NCI-H2171 treated with DMSO at 0.1 percent for 48 hours (cell line): ENCODE measurements around the gene C5orf15.
"Not testable (repeated sequence)": the region's sequence is repeated elsewhere in the genome, so short reads cannot be mapped to it uniquely, and the experiment has no call there.

Experiments used
- DNase-seq: peaks from one replicate; lab custom pipeline; 2025; lab: John Stamatoyannopoulos, UW

C5orf15 gene

DNA sequence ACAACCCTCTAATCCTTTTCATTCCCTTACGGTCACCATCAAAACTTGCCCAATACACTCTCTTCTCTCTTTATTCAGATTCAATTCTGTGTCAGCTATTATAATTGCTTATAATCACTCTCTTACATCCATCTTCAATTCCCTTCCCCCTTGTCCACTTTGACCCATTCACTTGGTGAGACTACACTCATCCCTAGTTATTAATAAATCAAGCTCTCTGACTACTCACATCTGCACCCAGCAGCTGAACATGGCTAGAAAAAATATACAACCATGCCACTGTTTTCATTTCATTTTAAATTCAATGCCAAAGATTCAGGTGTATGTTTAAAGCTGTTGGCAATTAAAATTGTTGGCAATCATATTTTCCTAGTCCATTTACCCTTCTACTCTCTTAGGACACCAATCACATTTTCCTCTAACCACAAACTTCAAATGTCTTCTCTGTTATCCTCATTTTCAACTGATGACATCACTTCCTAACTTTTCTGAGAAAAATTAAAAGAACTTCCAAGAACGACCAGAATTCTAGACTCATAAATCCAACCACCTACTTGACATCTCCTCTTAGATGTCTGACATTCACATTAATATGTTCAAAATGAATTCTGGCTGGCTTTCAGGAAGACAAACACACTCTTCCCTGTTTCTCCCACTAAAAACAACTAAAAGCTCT lies 5.5 kb downstream of the C5orf15 start:
- DNase-seq: no peak

DNA sequence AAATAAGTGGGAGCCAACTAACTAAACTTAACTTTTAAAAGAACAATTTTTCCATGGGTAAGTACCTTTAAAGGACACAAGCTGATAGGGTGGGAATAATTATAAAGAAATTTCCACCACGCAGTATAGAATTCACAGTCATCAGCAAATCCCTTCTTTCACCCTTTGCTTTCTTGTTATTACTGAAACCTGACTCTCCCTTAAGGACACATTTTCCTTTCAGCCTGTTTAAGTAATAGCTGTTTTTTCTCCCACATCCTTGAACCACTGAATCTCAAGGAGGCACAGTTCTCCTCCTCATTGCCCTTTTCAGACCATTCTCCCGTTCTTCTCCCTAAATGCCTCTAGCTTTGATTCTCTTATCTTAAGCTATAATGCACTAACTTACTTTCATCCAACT lies 6.3 kb downstream of the C5orf15 start:
- DNase-seq: no peak

DNA sequence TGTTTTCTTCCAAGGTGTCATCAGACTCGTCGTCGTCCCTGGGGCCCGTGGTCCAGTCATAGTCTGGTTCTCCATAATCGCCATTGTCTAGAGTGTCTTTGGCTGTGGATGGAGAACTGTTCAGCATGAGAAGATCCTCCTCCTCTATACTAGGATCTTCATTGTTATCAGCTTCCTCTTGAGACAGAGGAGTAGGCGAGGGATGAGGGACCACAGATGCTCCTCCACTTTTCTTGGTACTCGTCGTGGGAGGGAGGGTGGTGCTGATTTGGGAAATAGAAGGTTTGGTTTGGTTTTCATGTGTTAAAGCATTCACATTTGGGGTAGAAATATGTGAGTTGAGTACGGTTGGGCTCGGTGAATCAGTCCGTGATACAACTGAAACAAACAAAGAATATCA lies 8.8 kb downstream of the C5orf15 start:
- DNase-seq: no peak

DNA sequence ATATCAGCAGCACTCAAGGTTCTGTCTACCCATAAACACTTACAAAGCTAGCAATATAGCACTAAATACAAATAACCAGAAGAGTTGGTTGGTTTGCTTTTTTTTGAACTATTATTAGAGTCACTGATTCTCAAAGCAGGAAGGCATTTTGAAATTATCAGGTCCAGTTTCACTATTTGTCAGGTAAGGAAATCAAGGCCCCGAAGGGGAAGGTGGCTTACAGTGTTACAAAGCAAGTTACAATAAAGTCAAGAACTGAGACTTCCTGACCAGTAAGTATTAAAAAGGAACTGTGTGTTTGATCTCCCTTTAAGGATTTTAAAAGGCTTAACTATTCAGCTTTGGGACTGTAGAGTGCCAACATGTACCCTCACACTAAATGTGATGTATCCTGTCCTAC lies 10.8 kb downstream of the C5orf15 start:
- no peak for DNase-seq

DNA sequence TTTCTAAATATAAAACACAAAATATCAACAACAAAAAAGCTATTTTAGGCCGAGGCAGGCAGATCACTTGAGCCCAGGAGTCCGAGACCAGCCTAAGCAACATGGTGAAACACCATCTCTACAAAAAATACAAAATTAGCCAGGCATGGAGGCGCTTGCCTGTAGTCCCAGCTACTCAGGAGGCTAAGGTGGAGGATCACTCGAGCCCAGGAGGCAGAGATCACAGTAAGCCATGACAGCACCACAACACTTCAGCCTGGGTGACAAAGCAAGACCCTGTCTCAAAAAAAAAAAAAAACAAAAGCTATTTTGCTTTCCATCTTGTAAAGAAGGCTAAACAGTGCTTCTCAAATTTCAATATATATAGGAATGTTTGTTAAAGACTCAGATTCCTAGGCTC lies 11.3 kb downstream of the C5orf15 start:
- no peak for DNase-seq

DNA sequence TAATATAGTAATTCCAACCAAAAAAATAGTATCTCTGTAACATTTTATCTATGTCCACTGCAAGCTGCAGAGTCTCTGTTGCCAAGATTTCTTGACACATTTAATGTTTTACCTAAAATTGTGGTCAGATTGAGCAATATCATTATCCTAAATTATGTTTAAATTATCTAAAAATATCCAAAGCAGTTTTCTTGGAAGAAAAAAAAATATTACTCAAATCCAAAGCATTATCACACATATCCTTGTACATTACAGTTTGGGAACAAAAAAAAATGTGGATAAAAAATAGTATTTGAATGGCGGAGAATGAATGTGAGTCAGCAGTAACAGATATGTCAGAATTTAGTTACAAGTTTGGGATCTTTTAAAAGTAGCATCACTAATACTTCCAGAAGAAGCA lies 12.2 kb downstream of the C5orf15 start:
- not testable (repeated sequence) for DNase-seq

DNA sequence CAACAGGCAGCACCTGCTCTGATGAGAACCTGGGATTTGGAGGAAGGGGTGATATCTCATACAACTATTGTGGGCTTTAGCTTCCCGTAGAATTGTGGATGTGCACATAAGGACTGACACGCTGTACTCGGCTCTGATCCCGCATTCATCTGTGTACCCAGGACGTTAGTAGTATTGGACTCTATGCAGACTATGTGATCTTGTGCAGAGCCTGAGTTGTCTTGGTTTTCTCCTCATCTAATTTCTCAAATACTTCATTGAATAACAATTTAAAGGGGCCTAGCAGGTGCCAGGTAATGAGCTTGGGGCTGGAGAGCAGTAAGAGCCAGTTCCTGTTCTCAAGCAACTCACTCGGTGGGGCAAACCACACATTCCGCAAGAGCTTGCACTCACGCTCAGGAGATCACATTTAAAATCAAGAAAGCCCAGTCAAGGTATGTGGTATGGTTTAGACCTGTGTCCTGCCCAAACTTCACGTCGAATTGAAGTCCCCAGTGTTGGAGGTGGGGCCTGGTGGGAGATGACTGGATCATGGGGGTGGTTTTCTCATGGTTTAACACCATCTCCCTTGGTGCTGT lies 14.8 kb downstream of the C5orf15 start:
- DNase-seq: no peak

DNA sequence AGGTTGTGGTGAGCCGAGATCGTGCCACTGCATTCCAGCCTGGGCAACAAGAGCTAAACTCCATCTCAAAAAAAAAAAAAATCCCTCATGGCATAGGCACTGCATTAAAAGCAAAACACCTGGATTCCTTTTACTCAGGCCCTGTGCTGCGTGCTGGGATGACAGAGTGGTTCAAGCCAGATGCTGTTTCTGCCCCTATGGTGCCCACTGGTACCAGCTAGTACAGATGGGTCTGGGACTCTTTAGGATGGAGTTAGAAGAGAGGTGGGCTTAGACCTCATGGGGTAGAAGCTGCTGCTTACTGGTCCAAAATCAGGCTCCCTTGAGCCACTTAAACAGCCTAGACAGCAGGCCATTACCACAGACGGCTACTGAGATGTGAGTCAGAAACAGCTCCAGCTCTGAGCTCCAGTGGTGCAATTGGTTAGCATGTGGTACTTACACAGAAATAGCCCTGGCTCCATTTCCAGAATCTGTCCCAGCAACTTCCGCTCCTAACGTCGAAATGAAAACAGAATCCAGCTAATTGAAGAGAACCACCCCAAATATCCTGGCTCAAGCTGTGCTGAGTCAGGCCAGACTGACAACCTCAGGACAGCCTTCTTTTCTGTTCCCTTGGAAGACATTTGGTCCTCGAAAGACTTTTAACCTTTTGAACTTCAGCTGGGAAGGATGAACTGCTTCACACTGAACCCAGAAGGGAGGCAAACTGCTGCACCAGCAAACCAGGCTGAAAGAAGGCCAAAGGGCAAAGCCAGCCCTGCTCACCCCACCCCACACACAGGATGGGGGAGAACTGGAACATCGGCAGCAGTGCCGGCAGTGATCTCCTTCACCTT lies 15.5 kb downstream of the C5orf15 start:
- no peak for DNase-seq

DNA sequence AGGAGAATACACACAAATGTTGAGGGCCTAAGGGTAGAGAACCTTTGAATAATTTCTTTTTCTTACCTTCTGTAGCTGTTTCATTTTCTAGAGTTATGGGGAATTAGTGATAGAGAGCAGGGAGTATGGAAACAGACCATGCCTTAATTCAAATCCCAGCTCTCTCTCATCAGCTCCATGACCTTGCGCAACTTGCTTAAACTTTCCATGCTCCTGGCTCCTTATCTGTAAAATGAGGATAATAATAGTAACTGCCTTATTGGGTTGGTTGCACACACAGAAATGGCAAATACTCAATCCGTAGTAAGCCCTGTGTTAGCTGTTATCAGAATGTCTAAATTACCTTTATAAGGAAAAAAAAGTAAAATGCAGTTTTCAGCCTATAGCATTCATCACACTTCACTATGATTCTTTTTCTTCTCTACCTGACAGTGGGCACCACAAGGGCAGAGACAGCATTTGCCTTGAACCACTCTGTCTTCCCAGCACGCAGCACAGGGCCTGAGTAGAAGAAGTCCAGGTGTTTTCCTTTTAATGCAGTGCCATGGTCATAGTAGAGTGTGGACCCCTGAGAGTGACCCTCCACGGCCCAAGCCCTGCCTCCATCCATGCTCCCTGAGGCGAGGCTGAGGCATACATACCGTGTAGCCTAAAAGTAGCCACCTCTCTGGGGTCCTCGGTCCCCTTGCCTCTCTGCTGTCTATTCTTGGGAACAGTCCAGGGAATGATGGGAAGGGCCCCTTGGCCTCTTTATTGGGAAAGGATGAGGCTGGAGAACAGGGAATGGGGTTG lies 17.4 kb downstream of the C5orf15 start:
- DNase-seq: no peak

DNA sequence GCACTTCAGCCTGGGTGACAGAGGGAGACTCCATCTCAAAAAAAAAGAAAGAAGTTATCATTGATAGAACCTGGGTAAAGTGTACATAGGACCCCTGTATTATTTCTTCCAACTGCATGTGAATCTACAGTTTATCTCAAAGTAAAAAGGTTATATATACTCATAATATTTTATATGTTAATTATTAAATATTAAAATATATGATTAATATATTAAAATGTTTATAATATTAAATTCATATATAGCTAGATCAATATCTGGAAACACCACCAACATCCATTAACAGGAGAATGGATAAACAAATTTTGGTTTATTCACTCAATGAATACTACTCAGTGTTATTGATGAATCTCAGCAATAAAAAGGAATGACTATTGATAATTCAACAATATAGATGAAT lies 19.7 kb downstream of the C5orf15 start:
- no peak for DNase-seq

DNA sequence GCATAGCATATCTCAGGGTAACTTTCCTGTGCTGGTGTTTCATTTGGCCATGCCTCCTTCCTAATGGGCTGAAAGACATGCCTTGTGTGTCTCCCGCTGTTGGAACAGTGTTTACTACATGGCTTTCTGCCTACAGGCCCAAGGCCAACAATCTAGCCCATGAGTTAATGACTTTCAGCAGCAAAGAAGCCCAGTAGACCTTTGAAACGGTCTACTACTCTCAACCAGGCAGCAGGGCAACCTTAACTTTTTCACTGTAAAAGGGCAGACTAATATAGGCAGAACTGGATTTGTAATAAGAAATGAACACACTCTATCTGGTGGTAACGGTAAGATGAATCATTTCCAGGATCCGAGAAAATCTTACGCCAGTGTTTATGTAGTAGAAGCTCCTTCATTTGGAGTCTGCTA lies 21.0 kb downstream of the C5orf15 start:
- no peak for DNase-seq

DNA sequence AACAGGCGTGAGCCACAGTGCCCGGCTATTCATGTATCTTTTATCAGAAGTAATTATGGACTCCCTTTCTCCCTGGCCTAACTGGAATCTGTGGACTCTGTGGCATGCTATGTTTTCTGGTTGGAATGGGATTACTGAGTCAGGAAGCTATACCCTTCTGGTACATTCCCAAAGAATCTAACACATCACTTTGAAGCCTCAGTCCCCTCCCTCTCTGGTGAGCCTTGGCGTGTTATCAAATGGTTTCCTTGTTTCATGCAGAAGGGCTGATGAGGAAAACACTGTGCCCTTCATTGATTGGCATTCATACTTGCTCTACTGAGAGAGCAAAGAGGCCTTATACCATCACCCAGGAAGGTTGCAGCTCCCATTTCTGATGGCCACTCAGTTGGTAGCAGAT lies 22.9 kb downstream of the C5orf15 start:
- DNase-seq: no peak

DNA sequence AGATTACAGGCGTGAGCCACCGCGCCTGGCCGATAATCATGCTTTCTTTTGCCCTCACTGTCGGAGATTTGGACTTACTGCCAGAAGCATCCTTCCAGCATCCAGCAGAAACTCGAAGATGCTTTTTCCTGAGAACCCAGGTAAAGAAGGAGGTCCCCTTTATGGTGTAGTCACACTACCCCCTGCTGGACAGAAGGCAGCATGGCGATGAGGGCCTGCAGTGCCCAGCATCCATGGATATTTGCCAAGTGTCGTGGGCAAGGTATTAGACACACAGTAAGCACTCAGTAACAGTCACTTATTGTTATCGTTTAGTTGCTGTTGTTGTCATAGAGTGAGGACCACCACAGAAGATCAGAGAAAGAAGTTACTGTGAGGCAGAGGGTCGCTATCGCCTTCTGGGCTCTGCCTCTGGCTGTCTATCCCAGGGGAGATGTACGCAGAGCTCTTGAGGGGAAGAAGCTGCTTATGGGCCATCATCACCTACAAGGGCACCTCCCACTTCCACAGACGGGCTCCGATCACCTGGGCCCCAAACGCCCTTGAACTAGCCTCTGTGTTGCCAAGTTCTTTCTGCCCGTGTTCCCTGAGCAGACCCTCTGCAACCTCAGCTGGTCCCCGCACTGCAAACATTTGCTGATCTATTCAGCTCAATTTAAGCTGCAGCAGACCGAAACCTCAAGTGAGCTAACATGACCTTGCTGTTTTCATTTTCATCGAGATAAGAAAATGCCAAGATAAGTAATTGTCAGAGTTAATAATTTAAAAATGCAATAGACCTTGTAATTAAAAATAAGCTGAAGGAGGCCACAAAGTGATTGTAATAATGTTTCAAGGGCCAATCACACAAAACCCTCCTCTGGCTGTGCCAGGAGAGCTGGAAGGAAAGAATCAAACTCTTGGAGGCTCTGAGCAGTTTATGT lies 23.9 kb downstream of the C5orf15 start:
- peak; percentile 45 for DNase-seq

DNA sequence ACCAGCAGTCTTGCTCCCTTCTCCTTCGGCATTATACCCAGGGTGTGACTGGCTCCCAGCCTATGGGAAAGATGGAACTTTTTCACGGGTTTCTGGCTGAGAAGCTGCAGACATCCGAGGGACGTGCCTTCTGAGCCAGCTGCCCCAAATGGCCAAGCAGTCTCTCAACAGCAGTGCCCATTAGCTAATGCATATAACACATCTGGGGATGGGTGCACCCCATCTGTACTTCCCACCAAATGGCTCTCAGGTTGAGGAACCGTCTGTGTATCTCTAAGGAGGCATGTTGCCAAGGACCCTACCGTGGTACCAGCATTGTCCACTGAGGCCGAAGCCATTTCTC lies 25.0 kb downstream of the C5orf15 start:
- no peak for DNase-seq

DNA sequence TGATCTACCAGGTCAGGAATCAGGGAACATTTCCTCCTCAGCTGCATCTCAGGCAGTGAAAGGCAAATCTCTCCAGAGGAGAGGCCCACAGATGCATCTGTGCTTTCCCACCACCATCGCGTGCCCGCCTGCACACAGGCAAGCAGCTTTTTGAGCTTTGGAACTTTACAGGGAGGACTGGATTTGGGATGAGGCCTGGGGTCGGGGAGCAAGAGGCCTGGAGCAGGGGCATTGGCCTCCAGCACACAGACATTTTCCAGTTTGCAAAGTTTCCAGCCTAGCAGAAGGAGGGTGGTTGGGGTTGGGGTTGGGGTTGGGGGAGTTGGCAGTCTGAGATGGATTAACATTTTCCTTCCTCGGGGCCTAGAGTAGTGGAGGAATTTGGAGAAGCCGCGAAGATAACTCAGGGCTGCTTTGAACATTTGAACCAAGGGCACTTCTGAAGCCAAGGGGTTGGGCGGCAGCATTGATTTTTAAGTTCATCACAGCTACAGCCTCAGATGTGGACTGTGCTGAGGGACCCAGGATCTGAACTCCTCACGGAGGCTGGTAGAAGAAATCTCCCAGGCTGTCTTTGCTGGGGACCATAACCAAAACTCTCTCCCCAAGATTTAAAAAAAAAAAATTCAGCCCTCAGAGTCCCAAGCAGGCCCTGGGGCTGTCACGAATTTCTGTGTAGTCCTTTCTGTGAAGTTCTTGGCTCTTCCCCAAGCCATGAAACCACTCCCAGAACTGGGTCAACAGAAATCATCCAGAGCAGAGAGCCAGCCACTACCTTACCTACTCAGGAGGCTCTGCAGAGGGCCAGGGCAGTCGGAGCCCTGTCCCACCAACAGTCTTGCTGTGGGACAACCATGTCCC lies 25.6 kb downstream of the C5orf15 start:
- DNase-seq: no peak

DNA sequence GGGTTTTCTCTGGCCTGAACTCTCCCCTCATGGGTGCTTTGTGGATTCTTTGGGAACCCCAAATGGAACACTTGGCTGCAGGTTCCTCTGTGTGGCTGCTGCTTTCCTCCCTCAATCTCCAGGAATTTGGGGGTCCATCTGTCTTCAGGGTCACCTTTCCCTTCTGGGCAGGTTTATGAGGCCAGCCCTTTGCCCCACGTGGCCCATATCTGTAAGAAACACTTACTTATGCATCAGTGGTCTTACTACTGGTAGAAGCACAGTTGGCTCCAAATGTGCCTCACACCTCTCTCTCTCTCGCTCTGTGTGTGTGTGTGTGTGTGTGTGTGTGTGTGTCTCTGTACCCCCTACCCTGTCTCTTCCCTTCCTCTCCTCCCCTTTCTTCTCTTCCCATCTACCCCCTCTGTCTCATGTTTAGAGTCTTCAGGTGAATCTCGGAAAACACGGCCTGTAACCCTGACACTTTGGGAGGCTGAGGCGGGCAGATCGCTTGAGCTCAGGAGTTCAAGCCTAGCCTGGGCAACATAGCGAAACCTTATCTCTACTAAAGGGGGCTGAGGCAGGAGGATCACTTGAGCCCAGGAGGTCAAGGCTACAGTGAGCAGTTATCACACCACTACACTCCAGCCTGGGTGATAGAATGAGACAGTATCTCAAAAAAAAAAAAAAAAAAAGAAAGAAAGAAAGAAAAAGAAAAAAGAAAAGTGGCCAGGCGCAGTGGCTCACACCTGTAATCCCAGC lies 26.8 kb downstream of the C5orf15 start:
- no peak for DNase-seq

DNA sequence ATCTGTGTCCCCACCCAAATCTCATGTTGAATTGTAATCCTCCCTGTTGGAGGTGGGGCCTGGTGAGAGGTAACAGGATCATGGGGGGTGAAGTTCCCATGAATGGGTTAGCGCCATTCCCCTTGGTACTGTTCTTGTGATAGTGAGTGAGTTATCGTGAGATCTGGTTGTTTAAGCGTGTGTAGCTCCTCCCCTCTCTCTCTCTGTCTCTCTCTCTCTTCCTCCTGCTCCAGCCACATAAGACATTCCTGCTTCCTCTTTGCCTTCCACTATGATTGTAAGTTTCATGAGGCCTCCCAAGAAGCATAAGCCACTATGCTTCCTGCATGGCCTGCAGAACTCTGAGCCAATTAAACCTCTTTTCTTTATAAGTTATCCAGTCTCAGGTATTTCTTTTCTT lies 28.8 kb downstream of the C5orf15 start:
- no peak for DNase-seq

DNA sequence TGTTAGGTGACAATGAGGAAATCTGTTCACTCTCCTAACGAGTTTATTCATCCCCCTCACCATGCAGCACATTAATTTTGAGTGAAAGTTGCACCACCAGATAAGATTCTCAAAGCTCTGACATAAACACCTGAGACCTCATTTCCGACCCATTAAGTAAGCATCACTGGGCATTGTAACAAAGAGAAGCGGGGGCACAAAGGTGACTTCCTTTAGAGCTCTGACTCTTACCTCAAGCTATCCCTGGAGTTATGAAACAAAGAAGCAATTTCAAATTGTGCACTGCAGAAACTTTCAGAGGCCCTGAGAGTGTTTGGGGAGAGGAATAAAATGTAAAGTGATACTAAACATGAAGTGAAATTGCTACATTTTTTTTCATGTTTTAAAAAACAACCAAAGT lies 29.5 kb downstream of the C5orf15 start:
- DNase-seq: peak; percentile 43

DNA sequence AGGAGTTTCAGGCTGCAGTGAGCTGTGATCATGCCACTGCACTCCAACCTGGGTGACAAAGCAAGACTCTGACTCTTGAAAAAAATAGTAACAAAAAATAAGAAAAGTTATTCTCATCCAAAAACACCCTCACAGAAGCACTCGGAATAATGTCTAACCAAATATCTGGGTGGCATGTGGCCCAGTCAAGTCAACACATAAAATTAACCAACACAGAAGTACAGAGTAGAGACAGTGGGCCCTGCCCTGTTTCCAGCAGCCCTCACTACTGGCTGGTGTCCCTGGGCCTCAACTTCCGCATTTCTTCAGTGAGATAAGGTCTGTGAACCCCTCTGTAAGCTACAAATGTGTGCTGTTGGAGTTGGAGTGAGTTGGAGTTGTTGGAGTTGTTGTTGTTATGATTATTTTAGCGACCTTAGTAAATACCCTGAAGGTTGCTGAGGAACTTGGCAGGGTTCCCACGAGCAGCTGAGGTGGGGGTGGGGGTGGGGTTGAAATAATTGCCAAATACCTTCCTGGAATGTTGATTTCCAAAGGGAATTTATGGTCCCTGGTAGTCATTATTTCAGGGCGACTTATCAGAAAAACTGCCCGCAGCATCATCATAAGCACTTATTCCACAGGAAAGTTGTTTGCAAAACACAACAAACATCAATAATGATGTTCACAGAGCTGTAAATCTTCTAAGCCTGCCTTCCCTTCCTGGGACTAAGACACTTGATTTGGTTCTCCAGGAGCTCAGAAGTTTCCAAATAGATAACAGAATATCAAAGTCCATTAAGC lies 30.2 kb downstream of the C5orf15 start:
- peak; percentile 2 for DNase-seq
